GM10248 (cell line): ENCODE measurements around the gene ZMYND12.
"Not testable (repeated sequence)": the region's sequence is repeated elsewhere in the genome, so short reads cannot be mapped to it uniquely, and the experiment has no call there.

Experiments
- CTCF ChIA-PET: fragments of 300-600 bp; sonication (Branson Sonifier 250); formaldehyde crosslinking; extraction: SDS; loops from one replicate; lab custom pipeline; 2021; ENCODE audit warnings: antibody characterized with exemption; lab: Yijun Ruan, JAX
- POLR2A ChIA-PET: fragments of 350-650 bp; sonication (Branson Sonifier 250); formaldehyde crosslinking; extraction: SDS; loops from one replicate; lab custom pipeline; 2020; ENCODE audit warnings: antibody characterized with exemption; lab: Yijun Ruan, JAX
- DNase-seq: peaks from one replicate; pipeline ENCODE4 v3.0.0; 2012; ENCODE audit errors: extremely low spot score
- CTCF ChIP-seq: IDR thresholded peaks from 2 replicates; pipeline ENCODE4 v1.5.1; 2012; ENCODE audit warnings: mild to moderate bottlenecking, low read depth; ENCODE audit errors: extremely low read depth, missing control alignments, control extremely low read depth

ZMYND12 gene

GRCh38 chr1:42480921-42481320 is 25.1 kb upstream of the ZMYND12 start:
- TF ChIP-seq CTCF = no peak
- DNase-seq = no peak
- POLR2A ChIA-PET = no interaction called here
- CTCF ChIA-PET = interaction anchor here (1.2 kb wide), 1 partner anchor 85 kb away, joined by 4 read pairs; no protein-coding TSS in a partner anchor

- DNase-seq = no peak
- POLR2A ChIA-PET = no interaction called here
- TF ChIP-seq CTCF = no peak
- CTCF ChIA-PET = no interaction called here
Measured at GRCh38 chr1:42479621-42480020, 23.8 kb upstream of the ZMYND12 start.

GRCh38 chr1:42477775-42478174 is 22.0 kb upstream of the ZMYND12 start:
- CTCF ChIA-PET = no interaction called here
- POLR2A ChIA-PET = no interaction called here
- DNase-seq = no peak
- no peak for TF ChIP-seq CTCF

GRCh38 chr1:42477354-42477753 is 21.5 kb upstream of the ZMYND12 start:
- DNase-seq, POLR2A ChIA-PET, CTCF ChIA-PET: not testable (repeated sequence)

GRCh38 chr1:42476605-42477004 is 20.8 kb upstream of the ZMYND12 start:
- CTCF ChIA-PET = no interaction called here

GRCh38 chr1:42469727-42470126 is 13.9 kb upstream of the ZMYND12 start:
- no peak for TF ChIP-seq CTCF
- ChIA-PET POLR2A (no interaction called here), CTCF (interaction anchor here (1.3 kb wide), 1 partner anchor 658 kb away, joined by 3 read pairs; no protein-coding TSS in a partner anchor)
- DNase-seq = peak; percentile 21

More at GRCh38 chr1:42476605-42477004, 20.8 kb upstream of the ZMYND12 start:
- no peak for DNase-seq
- POLR2A ChIA-PET = no interaction called here
- no peak for TF ChIP-seq CTCF

GRCh38 chr1:42466030-42466429 is 10.2 kb upstream of the ZMYND12 start:
- no peak for DNase-seq
- ChIA-PET CTCF (interaction anchor here (1.0 kb wide), 1 partner anchor 9 kb away, joined by 4 read pairs; no protein-coding TSS in a partner anchor), POLR2A (no interaction called here)
- no peak for TF ChIP-seq CTCF
